ENCODE measurements around the gene ODF2L. TPM values are rescaled to one million over a fixed set of nuclear protein-coding genes. Genes with fewer than 3 reads are reported as not detected.

Gene ODF2L
- total RNA-seq, 1 donor from 2014 or later = 62.1 TPM

DNA sequence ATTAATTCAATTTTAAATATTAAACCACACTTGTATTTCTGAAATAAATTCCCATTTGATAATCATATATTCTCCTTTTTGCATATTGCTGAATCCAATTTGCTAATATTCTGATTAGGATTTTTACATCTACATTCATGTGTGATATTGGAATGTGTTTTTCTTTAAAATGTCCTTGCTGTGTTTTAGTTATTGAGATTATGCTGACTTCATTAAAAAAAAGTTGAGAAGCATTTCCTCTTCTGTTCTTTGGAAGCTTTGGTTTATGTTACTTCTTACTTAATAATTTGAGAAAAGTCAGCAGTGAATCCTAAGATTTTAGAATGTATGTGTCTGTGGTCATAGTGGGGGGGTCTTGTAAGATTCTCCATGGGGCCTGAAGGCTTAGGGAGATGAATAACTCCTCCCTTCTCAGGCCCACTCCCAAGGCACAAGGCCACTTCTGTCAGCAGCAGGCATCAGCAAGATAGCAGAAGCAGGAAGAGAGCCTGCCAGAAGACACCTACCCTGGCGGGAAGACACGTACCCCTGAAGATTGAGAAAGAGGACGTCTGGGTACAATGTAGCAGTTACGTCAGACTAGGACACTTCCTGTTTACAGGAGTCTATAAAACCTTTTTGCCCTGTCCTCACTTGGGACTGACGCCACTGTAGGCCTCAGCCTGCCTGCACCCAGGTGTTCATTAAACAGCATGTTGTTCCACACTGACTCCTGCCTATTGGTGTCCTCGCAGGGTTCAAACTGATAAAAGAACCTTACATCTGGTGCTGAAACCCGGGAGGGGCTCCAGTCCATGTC lies 56.9 kb downstream of the ODF2L start:
- ATAC-seq (no peak), DNase-seq (ENCODE audit: low spot score) (no peak)
- intact Hi-C loops (cut with DNase I) = no loop called here

- intact Hi-C loops (cut with DNase I) = no loop called here
- no peak for ATAC-seq
Observed at GRCh38 chr1:86335916-86336315, 60.2 kb downstream of the ODF2L start.

GRCh38 chr1:86325264-86325663 lies 70.9 kb downstream of the ODF2L start:
- ATAC-seq (no peak), DNase-seq (ENCODE audit: low spot score) (no peak)
- intact Hi-C loops (cut with DNase I) = no loop called here

More at GRCh38 chr1:86335916-86336315, 60.2 kb downstream of the ODF2L start:
- no peak for DNase-seq (ENCODE audit: low spot score)

DNA sequence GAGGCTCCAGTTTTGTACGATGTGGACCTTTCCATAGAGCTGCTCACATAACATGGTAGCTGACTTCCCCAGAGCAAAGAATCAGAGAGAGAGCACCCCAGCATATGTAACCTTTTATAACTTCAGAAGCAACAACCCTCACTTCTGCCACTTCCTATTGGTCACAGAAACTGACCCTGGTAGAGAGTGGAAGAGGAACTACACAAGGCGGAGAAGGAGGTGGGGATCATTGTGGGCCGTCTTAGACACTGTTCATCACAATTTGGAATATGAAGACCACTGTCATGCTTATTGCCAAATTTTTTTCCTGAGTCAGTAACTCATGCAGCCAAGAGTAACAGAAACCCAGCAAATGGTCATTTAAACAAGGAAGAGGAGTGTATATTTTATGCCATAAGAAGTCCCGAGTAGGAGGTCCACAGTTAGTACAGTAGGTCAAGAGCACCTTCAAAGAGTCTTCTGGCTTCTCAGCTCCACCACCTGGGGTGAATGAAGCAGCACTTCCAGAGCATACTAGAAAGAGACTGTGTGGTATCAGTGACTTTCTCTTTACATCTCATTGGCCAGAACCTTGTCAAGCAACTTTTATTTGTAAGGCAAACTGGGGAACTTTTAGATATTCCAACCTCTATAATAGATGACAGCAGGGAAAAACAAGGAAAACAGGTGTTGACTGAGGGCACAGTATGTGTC lies 71.8 kb downstream of the ODF2L start:
- intact Hi-C loops (cut with DNase I) = no loop called here
- no peak for ATAC-seq

DNA sequence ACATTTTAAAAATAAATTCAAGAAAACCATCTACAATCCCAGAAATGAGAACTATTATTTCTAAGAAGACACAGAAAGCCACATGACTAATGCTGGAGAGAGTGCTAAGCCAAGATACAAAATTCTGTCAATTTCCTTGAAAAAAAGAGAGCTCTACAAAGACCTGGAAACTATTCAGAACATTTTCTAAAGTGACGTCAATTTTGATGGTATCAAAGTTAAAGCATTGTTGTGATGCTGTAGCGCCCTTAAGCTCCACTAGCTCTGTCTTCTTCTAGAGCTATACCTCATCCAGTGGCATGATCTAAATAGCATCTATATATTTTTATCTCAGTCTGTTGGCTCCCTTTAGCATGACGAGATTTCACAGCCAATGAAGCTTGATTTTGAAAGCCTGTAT lies 73.9 kb downstream of the ODF2L start:
- DNase-seq (ENCODE audit: low spot score) (no peak), ATAC-seq (no peak)
- intact Hi-C loops (cut with DNase I) = no loop called here

More for the DNA sequence above, 71.8 kb downstream of the ODF2L start:
- no peak for DNase-seq (ENCODE audit: low spot score)

- no peak for ATAC-seq
- DNase-seq (ENCODE audit: low spot score) = no peak
- intact Hi-C loops (cut with DNase I) = no loop called here
Observed at GRCh38 chr1:86318436-86318835, 77.7 kb downstream of the ODF2L start.

- no peak for ATAC-seq
- intact Hi-C loops (cut with DNase I) = no loop called here
- no peak for DNase-seq (ENCODE audit: low spot score)
Observed at GRCh38 chr1:86317926-86318325, 78.2 kb downstream of the ODF2L start.

- intact Hi-C loops (cut with DNase I) = no loop called here
- DNase-seq (ENCODE audit: low spot score) = no peak
- no peak for ATAC-seq
Observed at GRCh38 chr1:86305731-86306130, 90.4 kb downstream of the ODF2L start.

GRCh38 chr1:86303041-86303690 lies 93.0 kb downstream of the ODF2L start:
- intact Hi-C loops (cut with DNase I) = no loop called here
- no peak for DNase-seq (ENCODE audit: low spot score)
- ATAC-seq = no peak

Small RNA genes lying within 50 kb of the gene (microRNA-seq; reads per million reads assigned to microRNA genes)
- gene MIR7856 = not detected

Other genes with a start within 250 kb of the ODF2L start
- gene COL24A1, start 239.6 kb downstream of the ODF2L start, total RNA-seq = 6.1 TPM
- not detected for gene CLCA2, start 27.8 kb upstream of the ODF2L start, total RNA-seq
- not detected for gene CLCA1, start 72.6 kb upstream of the ODF2L start, total RNA-seq
- gene CLCA4, start 150.8 kb upstream of the ODF2L start, total RNA-seq = not detected